OCI-LY1 (cell line): ENCODE results near the gene RAE1.
A peak's percentile ranks its signal among the peaks of the same experiment; 100 is the strongest.

Source experiments
- H2AFZ ChIP-seq: fragments of 200-600 bp; sonication (generic), shearing (Covaris generic); 2 replicates; pipeline ENCODE4 v1.6.0; 2014; ENCODE audit warnings: antibody characterized with exemption, mild to moderate bottlenecking, low read length
- H3F3A ChIP-seq: fragments of 200-600 bp; sonication (generic), shearing (Covaris generic); 2 replicates; pipeline ENCODE4 v1.6.0; 2014; ENCODE audit warnings: mild to moderate bottlenecking, antibody characterized with exemption, low read length, moderate library complexity; ENCODE audit not compliant: insufficient read depth
- H3K27ac ChIP-seq: fragments of 200-600 bp; sonication (generic); 2 replicates; pipeline ENCODE4 v1.5.1; 2014; ENCODE audit warnings: low read length, mixed run types, mild to moderate bottlenecking, low read depth; ENCODE audit not compliant: poor library complexity, severe bottlenecking
- H3K27me3 ChIP-seq: fragments of 200-600 bp; sonication (generic); 2 replicates; pipeline ENCODE4 v1.6.0; 2014; ENCODE audit warnings: antibody characterized with exemption, mild to moderate bottlenecking, low read length, moderate library complexity; ENCODE audit not compliant: insufficient read depth
- H3K36me3 ChIP-seq: fragments of 200-600 bp; sonication (generic); 2 replicates; pipeline ENCODE4 v1.6.1; 2014; ENCODE audit warnings: mild to moderate bottlenecking, antibody characterized with exemption, low read length, moderate library complexity, mixed read lengths; ENCODE audit not compliant: insufficient read depth
- H3K4me1 ChIP-seq: fragments of 200-600 bp; sonication (generic); 2 replicates; pipeline ENCODE4 v1.5.1; 2014; ENCODE audit warnings: mild to moderate bottlenecking, low read length, moderate library complexity; ENCODE audit not compliant: insufficient read depth, severe bottlenecking
- H3K4me2 ChIP-seq: fragments of 200-600 bp; sonication (generic), shearing (Covaris generic); 2 replicates; pipeline ENCODE4 v1.6.1; 2014; ENCODE audit warnings: low read length
- H3K4me3 ChIP-seq: fragments of 200-600 bp; sonication (generic); 2 replicates; pipeline ENCODE4 v1.5.1; 2014; ENCODE audit warnings: low read length, low read depth, mild to moderate bottlenecking, mixed read lengths; ENCODE audit not compliant: poor library complexity, severe bottlenecking
- H3K79me2 ChIP-seq: fragments of 200-600 bp; shearing (Covaris generic); 2 replicates; pipeline ENCODE4 v1.6.1; 2016; ENCODE audit warnings: mixed run types, low read length, mixed read lengths; ENCODE audit not compliant: insufficient read depth
- H3K9ac ChIP-seq: fragments of 200-600 bp; sonication (generic), shearing (Covaris generic); 2 replicates; pipeline ENCODE4 v1.6.1; 2014; ENCODE audit warnings: mild to moderate bottlenecking, low read length, mixed read lengths
- H3K9me2 ChIP-seq: fragments of 200-600 bp; sonication (generic), shearing (Covaris generic); 2 replicates; pipeline ENCODE4 v1.6.1; 2014; ENCODE audit warnings: low read depth, mild to moderate bottlenecking, low read length, mixed read lengths
- H3K9me3 ChIP-seq: fragments of 200-600 bp; shearing (Covaris generic); 2 replicates; pipeline ENCODE4 v1.6.1; 2014; ENCODE audit warnings: low read length, mixed read lengths
- H4K20me1 ChIP-seq: fragments of 200-600 bp; sonication (generic), shearing (Covaris generic); 2 replicates; pipeline ENCODE4 v1.6.0; 2016; ENCODE audit warnings: mild to moderate bottlenecking, low read length; ENCODE audit not compliant: insufficient read depth
- CTCF ChIP-seq: fragments of 200-600 bp; sonication (generic), shearing (Covaris generic); IDR thresholded peaks from 2 replicates; pipeline ENCODE4 v1.5.1; 2017; ENCODE audit warnings: mild to moderate bottlenecking, antibody characterized with exemption, low read length, moderate library complexity, mixed read lengths
- EZH2 ChIP-seq: fragments of 200-600 bp; sonication (generic), shearing (Covaris generic); IDR thresholded peaks from 2 replicates; pipeline ENCODE4 v1.8.0; 2017; ENCODE audit warnings: borderline replicate concordance, mixed run types, mild to moderate bottlenecking, antibody characterized with exemption, low read length, moderate library complexity, mixed read lengths

Gene RAE1

GRCh38 chr20:57390604-57391438, 39.8 kb downstream of the RAE1 start, which contains the start of gene RBM38:
RBM38 (plus strand) TSS chr20:57391396; CDS start chr20:57391582, 186 bp downstream.
- Histone ChIP-seq H3K4me1 (peaks cover 70% of the 10 kb centered on the region), H3K9me2 (no peaks in the 10 kb centered on the region), H3F3A (peaks cover 5% of the 10 kb centered on the region; the same call in 1 of the 2 replicates), H4K20me1 (no peaks in the 10 kb centered on the region), H3K79me2 (peaks cover 28% of the 10 kb centered on the region), H3K9ac (peak within 1 kb of the TSS; percentile 84), H3K9me3 (no peaks in the 10 kb centered on the region), H3K27ac (peak within 1 kb of the TSS; percentile 99), H3K36me3 (peaks cover 39% of the 10 kb centered on the region), H2AFZ (no peak within 1 kb of the TSS), H3K4me2 (peak within 1 kb of the TSS; percentile 95), H3K27me3 (no peaks in the 10 kb centered on the region), H3K4me3 (peak within 1 kb of the TSS; percentile 74)
- TF ChIP-seq EZH2: no peak
- TF ChIP-seq CTCF: 0 out of 2 replicates have a peak, but pooled peaks have one; percentile 7

GRCh38 chr20:57391439-57392301, 40.6 kb downstream of the RAE1 start:
- Histone ChIP-seq H3K9me2 (no peaks in the 10 kb centered on the region), H4K20me1 (no peaks in the 10 kb centered on the region), H3K36me3 (peaks cover 48% of the 10 kb centered on the region), H3K4me1 (peaks cover 79% of the 10 kb centered on the region), H3K79me2 (peaks cover 28% of the 10 kb centered on the region), H3K27me3 (no peaks in the 10 kb centered on the region), H3F3A (peaks cover 9% of the 10 kb centered on the region; the same call in 1 of the 2 replicates), H3K4me2 (peak overlapping the region; percentile 95), H3K27ac (peak overlapping the region; percentile 97), H3K9me3 (no peaks in the 10 kb centered on the region), H2AFZ (no peak overlapping the region), H3K4me3 (peak overlapping the region; percentile 74), H3K9ac (peak overlapping the region; percentile 84)
- TF ChIP-seq CTCF: no peak
- no peak for TF ChIP-seq EZH2

DNA sequence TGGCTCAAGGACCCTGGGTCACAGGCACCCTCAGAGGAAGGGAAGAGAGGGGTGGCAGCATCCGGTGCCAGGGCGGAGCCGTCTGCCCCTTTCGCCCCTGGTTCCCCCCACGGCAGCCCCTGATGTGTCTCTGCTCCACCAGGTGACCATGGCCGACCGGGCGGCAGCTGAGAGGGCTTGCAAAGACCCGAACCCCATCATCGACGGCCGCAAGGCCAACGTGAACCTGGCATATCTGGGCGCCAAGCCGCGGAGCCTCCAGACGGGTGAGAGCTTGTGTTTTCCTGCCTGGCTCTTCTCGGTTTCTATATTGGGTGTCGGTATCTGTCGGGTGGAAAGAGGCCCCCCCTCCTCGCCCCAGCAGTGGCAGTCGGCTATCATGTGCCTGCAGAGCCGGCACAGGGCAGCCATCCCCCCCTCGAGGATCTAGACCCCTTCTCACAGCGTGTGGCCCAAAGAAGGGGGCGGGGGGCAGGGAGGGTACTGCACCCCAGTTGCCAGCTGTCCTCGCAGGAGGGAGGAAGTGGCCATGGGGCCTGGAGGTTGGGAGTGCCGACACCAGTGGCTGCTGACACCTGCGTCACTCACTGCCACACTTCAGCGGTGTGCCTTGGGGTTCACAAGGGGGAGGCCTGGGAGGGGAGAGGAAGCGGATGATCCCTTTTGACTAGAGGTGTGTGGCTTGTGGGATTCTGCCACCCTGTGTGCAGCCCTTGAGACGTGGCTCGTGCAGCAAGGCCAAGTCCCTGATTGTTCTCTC, 41.6 kb downstream of the RAE1 start:
- TF ChIP-seq EZH2 (no peak), CTCF (no peak)
- no peak overlapping the region for H2AFZ ChIP-seq
- H3K4me3 ChIP-seq: peak overlapping the region; percentile 74
- H3K27me3 ChIP-seq: no peaks in the 10 kb centered on the region
- no peaks in the 10 kb centered on the region for H3K9me2 ChIP-seq
- peak overlapping the region; percentile 84 for H3K9ac ChIP-seq
- H3K4me2 ChIP-seq: peak overlapping the region; percentile 95
- H3K9me3 ChIP-seq: no peaks in the 10 kb centered on the region
- H3K27ac ChIP-seq: peak overlapping the region; percentile 97
- peaks cover 15% of the 10 kb centered on the region; the same call in 1 of the 2 replicates for H3F3A ChIP-seq
- H4K20me1 ChIP-seq: no peaks in the 10 kb centered on the region
- H3K4me1 ChIP-seq: peaks cover 82% of the 10 kb centered on the region
- peaks cover 58% of the 10 kb centered on the region for H3K36me3 ChIP-seq
- H3K79me2 ChIP-seq: peaks cover 28% of the 10 kb centered on the region
